Caco-2 (cell line): ENCODE results near the gene CPM. TPM values are rescaled to one million over a fixed set of nuclear protein-coding genes. Genes with fewer than 3 reads are reported as not detected.

Experiments used
- BruUV-seq: library from RNA; stranded (reverse); fragments of 400-500 nt; replicated peaks from 2 replicates; lab custom pipeline; 2021; lab: Mats Ljungman, UMichigan
- CTCF ChIA-PET: fragments of 300-600 bp; sonication (Branson Sonifier 250); formaldehyde crosslinking; loops from one replicate; lab custom pipeline; 2022; ENCODE audit warnings: antibody characterized with exemption; lab: Charles Lee
- POLR2A ChIA-PET: fragments of 300-600 bp; sonication (Branson Sonifier 250); formaldehyde crosslinking; loops from one replicate; lab custom pipeline; 2022; ENCODE audit warnings: antibody characterized with exemption; lab: Charles Lee
- DNase-seq, 2 experiments: peaks; one replicate each; pipeline versions ENCODE4 v3.0.0 to v3.0.0-alpha.2; 2020 to 2022
- H3K27me3 ChIP-seq: replicated peaks from 2 replicates; pipeline ENCODE4 v1.6.0; 2011; ENCODE audit warnings: low read length; ENCODE audit not compliant: control insufficient read depth, insufficient read depth
- H3K36me3 ChIP-seq: 2 replicates; pipeline ENCODE4 v1.5.1; 2011; ENCODE audit warnings: low read length; ENCODE audit not compliant: control insufficient read depth, insufficient read depth
- H3K4me1 ChIP-seq: fragments of 250-450 bp; sonication (Bioruptor Pico); 2 replicates; pipeline ENCODE4 v1.5.1; 2020; ENCODE audit warnings: mild to moderate bottlenecking
- H3K4me3 ChIP-seq: 2 replicates; pipeline ENCODE4 v1.5.1; 2011; ENCODE audit warnings: low read depth, mild to moderate bottlenecking, control low read depth, low read length
- H3K9me3 ChIP-seq: fragments of 250-450 bp; sonication (Bioruptor Pico); 2 replicates; pipeline ENCODE4 v1.5.1; 2020; ENCODE audit warnings: mild to moderate bottlenecking, moderate library complexity
- H3K27ac Mint-ChIP-seq: one replicate; pipeline ENCODE4 v1.8.0; 2022; ENCODE audit warnings: mixed read lengths; ENCODE audit not compliant: unreplicated experiment
- H3K27me3 Mint-ChIP-seq: one replicate; pipeline ENCODE4 v1.8.0; 2022; ENCODE audit warnings: mixed read lengths; ENCODE audit not compliant: insufficient read depth, unreplicated experiment
- H3K36me3 Mint-ChIP-seq: one replicate; pipeline ENCODE4 v1.8.0; 2022; ENCODE audit warnings: mild to moderate bottlenecking, mixed read lengths; ENCODE audit not compliant: insufficient read depth, unreplicated experiment
- H3K4me1 Mint-ChIP-seq: one replicate; pipeline ENCODE4 v1.8.0; 2022; ENCODE audit warnings: low read depth, mixed read lengths; ENCODE audit not compliant: unreplicated experiment
- H3K4me3 Mint-ChIP-seq: one replicate; pipeline ENCODE4 v1.8.0; 2022; ENCODE audit warnings: mild to moderate bottlenecking, moderate library complexity, mixed read lengths; ENCODE audit not compliant: unreplicated experiment
- H3K9me3 Mint-ChIP-seq: one replicate; pipeline ENCODE4 v1.8.0; 2022; ENCODE audit warnings: mixed read lengths; ENCODE audit not compliant: unreplicated experiment
- CTCF ChIP-seq, 2 experiments: fragments of 200-600 bp in 1 of 2; IDR thresholded peaks; 1 replicate in 1 of 2; 2 replicates in 1 of 2; pipeline versions ENCODE4 v1.5.1 to v1.8.0; 2011 to 2022; ENCODE audit warnings: antibody characterized with exemption in 1 of 2, control low read depth in 1 of 2, inconsistent platforms in 1 of 2, low read depth in 1 of 2, low read length in 1 of 2, mild to moderate bottlenecking in 1 of 2, moderate library complexity in 1 of 2; ENCODE audit not compliant: insufficient read depth in 1 of 2, severe bottlenecking in 1 of 2, unreplicated experiment in 1 of 2
- intact Hi-C: fragments of 100-400 bp; cut with micrococcal nuclease; formaldehyde crosslinking; loops from one replicate; pipeline ENCODE4 v1.10.0; 2022; ENCODE audit not compliant: unreplicated experiment
- total RNA-seq: library from RNA; stranded (reverse); gene quantifications from 2 replicates; pipeline ENCODE4 v1.2.3, GENCODE V29; 2022

The CPM gene
- total RNA-seq, 1 experiment from 2014 or later, result 8.2 TPM

- no peaks in the 10 kb centered on the region for H3K4me1 ChIP-seq
- Mint-ChIP-seq H3K4me1 (peaks cover 5% of the 10 kb centered on the region), H3K27me3 (no peaks in the 10 kb centered on the region), H3K36me3 (peaks cover 88% of the 10 kb centered on the region), H3K27ac (no peak overlapping the region), H3K4me3 (no peak overlapping the region), H3K9me3 (no peaks in the 10 kb centered on the region)
- BruUV-seq, result no TSS peak
- no peak overlapping the region for H3K4me3 ChIP-seq
- peaks cover 3% of the 10 kb centered on the region for H3K36me3 ChIP-seq
- POLR2A ChIA-PET, result no interaction called here
- no peak for DNase-seq
- no peaks in the 10 kb centered on the region for H3K9me3 ChIP-seq
- CTCF ChIA-PET, result no interaction called here
- intact Hi-C loops, result no loop called here
- H3K27me3 ChIP-seq, result no peaks in the 10 kb centered on the region
- no peak for TF ChIP-seq CTCF (IDR thresholded peaks at IDR 0.05; ENCODE audit: insufficient read depth in 1 of 2, low read depth in 1 of 2, low read length in 1 of 2, severe bottlenecking in 1 of 2, unreplicated experiment in 1 of 2)
Measured at GRCh38 chr12:68825569-68826217, 107.3 kb downstream of the CPM start.

DNA sequence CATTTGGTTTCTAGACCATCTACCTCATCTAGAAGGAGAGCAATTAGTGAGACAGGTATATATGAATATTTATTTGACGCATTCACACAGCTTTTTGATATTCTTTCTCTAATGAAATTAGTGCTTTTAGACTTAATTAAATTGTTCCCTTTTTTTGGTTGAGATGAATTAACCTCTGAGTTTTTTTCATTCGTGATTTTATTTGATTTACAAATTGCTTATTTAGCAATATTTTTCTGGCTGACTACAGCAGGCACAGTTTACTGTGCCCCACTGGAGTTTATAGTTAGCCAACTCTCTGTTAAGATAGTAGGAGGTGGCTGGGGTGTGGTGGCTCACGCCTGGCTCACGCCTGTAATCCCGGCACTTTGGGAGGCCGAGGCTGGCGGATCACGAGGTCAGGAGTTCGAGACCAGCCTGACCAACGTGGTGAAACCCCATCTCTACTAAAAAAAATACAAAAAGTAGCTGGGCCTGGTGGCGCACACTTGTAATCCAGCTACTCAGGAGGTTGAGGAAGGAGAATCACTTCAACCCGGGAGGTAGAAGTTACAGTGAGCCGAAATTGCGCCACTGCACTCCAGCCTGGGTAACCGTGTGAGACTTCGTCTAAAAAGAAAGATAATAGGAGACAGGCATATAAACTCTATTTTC is 108.2 kb downstream of the CPM start:
- H3K27me3 ChIP-seq, result no peaks in the 10 kb centered on the region
- Mint-ChIP-seq H3K4me1 (no peaks in the 10 kb centered on the region), H3K36me3 (peaks cover 86% of the 10 kb centered on the region), H3K4me3 (no peak overlapping the region), H3K9me3 (no peaks in the 10 kb centered on the region), H3K27ac (no peak overlapping the region), H3K27me3 (no peaks in the 10 kb centered on the region)
- no peaks in the 10 kb centered on the region for H3K9me3 ChIP-seq
- no peak overlapping the region for H3K4me3 ChIP-seq
- intact Hi-C loops, result no loop called here
- H3K36me3 ChIP-seq, result peaks cover 3% of the 10 kb centered on the region
- ChIA-PET POLR2A (no interaction called here), CTCF (no interaction called here)
- TF ChIP-seq CTCF (IDR thresholded peaks at IDR 0.05; ENCODE audit: insufficient read depth in 1 of 2, low read depth in 1 of 2, low read length in 1 of 2, severe bottlenecking in 1 of 2, unreplicated experiment in 1 of 2), result no peak
- no peak for DNase-seq
- no peaks in the 10 kb centered on the region for H3K4me1 ChIP-seq
- no TSS peak for BruUV-seq

DNA sequence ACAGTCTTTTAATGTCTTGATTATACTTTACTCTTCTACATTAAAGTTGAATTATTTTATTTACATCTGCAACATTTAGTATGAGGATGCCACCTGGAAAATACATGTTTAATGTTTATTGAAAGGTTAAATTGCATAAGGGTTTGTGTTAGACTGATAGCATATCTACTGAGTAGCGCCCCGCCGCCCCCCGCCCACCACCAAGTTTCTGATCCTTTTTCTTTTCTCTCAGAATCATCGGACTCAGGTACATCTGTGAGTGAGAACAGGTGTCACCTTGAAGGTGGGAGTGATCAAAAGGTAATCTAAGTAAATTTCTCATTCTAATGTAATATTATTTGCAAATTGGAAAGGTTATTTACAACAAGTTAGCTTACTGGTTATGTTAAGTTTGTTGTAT is 108.8 kb downstream of the CPM start:
- no peaks in the 10 kb centered on the region for H3K9me3 Mint-ChIP-seq
- TF ChIP-seq CTCF (IDR thresholded peaks at IDR 0.05; ENCODE audit: insufficient read depth in 1 of 2, low read depth in 1 of 2, low read length in 1 of 2, severe bottlenecking in 1 of 2, unreplicated experiment in 1 of 2), result no peak
- BruUV-seq, result no TSS peak
- H3K36me3 Mint-ChIP-seq, result peaks cover 86% of the 10 kb centered on the region
- no peaks in the 10 kb centered on the region for H3K4me1 ChIP-seq
- no peak for DNase-seq
- H3K36me3 ChIP-seq, result peaks cover 3% of the 10 kb centered on the region
- intact Hi-C loops, result no loop called here
- no peaks in the 10 kb centered on the region for H3K27me3 Mint-ChIP-seq
- no peaks in the 10 kb centered on the region for H3K9me3 ChIP-seq
- CTCF ChIA-PET, result no interaction called here
- no peak overlapping the region for H3K4me3 Mint-ChIP-seq
- no peak overlapping the region for H3K4me3 ChIP-seq
- POLR2A ChIA-PET, result no interaction called here
- no peaks in the 10 kb centered on the region for H3K27me3 ChIP-seq
- no peak overlapping the region for H3K27ac Mint-ChIP-seq
- no peaks in the 10 kb centered on the region for H3K4me1 Mint-ChIP-seq
